Neutrophil (primary cell): Measurements from ENCODE around the gene SOD1.

Experiments used
- H3K27ac ChIP-seq: fragments of 200-600 bp; sonication (generic); 2 replicates; pipeline ENCODE4 v1.5.1; 2016; ENCODE audit warnings: mild to moderate bottlenecking, moderate library complexity
- H3K27me3 ChIP-seq: fragments of 200-600 bp; sonication (generic); 2 replicates; pipeline ENCODE4 v1.6.0; 2016; ENCODE audit warnings: mild to moderate bottlenecking
- H3K36me3 ChIP-seq: fragments of 200-600 bp; sonication (generic); 2 replicates; pipeline ENCODE4 v1.5.1; 2017
- H3K4me1 ChIP-seq, 2 experiments: fragments of 200-600 bp in 1 of 2; sonication (generic) in 1 of 2; 1 replicate in 1 of 2; 2 replicates in 1 of 2; pipeline versions ENCODE4 v1.5.1 to v1.6.1; 2013 to 2016; ENCODE audit warnings: low read depth in 1 of 2, low read length in 1 of 2, mild to moderate bottlenecking in 1 of 2, moderate library complexity in 1 of 2; ENCODE audit not compliant: control insufficient read depth in 1 of 2, insufficient read depth in 1 of 2
- H3K4me3 ChIP-seq, 2 experiments: fragments of 200-600 bp in 1 of 2; sonication (generic) in 1 of 2; 1 replicate in 1 of 2; 2 replicates in 1 of 2; pipeline ENCODE4 v1.5.1; 2013 to 2016; ENCODE audit warnings: low read depth in 1 of 2, low read length in 1 of 2, mild to moderate bottlenecking in 1 of 2, moderate library complexity in 1 of 2
- H3K9me3 ChIP-seq: fragments of 200-600 bp; sonication (generic); 2 replicates; pipeline ENCODE4 v1.5.1; 2016
- TF ChIP-seq, protein P1 (sequence below): fragments of 200-600 bp; sonication (generic); IDR thresholded peaks from 2 replicates; pipeline ENCODE4 v1.5.1; 2016; ENCODE audit warnings: antibody characterized with exemption

The SOD1 gene

GRCh38 chr21:31618696-31619430 lies 40.6 kb upstream of the SOD1 start:
- no peaks in the 10 kb centered on the region for H3K4me1 ChIP-seq
- TF ChIP-seq, protein P1, sequence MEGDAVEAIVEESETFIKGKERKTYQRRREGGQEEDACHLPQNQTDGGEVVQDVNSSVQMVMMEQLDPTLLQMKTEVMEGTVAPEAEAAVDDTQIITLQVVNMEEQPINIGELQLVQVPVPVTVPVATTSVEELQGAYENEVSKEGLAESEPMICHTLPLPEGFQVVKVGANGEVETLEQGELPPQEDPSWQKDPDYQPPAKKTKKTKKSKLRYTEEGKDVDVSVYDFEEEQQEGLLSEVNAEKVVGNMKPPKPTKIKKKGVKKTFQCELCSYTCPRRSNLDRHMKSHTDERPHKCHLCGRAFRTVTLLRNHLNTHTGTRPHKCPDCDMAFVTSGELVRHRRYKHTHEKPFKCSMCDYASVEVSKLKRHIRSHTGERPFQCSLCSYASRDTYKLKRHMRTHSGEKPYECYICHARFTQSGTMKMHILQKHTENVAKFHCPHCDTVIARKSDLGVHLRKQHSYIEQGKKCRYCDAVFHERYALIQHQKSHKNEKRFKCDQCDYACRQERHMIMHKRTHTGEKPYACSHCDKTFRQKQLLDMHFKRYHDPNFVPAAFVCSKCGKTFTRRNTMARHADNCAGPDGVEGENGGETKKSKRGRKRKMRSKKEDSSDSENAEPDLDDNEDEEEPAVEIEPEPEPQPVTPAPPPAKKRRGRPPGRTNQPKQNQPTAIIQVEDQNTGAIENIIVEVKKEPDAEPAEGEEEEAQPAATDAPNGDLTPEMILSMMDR: no peak

DNA sequence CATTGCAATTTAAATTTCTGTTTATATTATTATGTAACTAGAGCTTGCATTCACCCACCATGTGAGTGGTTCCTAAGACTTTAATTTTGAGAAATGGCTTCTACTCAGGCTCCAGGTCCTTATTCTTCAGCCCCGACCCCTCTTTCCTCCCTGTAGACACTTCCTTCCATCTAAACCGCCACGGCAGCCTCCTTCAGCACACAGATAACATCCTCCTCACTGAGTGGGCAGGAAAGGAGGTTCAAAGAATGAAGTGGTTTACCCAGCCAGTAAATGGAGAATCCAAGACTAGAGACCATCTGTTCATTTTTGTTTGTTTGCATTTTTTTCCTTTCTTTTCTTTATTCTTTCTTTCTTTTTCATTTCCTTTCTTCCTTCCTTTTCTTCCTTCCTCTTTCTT lies 37.1 kb upstream of the SOD1 start:
- Histone ChIP-seq H3K36me3 (no peaks in the 10 kb centered on the region), H3K4me1 (no peaks in the 10 kb centered on the region), H3K27me3 (no peaks in the 10 kb centered on the region), H3K9me3 (no peaks in the 10 kb centered on the region), H3K4me3 (no peak overlapping the region), H3K27ac (no peak overlapping the region)
- TF ChIP-seq, protein P1: no peak

More at GRCh38 chr21:31618696-31619430, 40.6 kb upstream of the SOD1 start:
- Histone ChIP-seq H3K4me3 (no peak overlapping the region), H3K9me3 (no peaks in the 10 kb centered on the region), H3K27me3 (no peaks in the 10 kb centered on the region), H3K27ac (no peak overlapping the region), H3K36me3 (no peaks in the 10 kb centered on the region)

- Histone ChIP-seq H3K4me3 (no peak overlapping the region), H3K27ac (no peak overlapping the region), H3K36me3 (no peaks in the 10 kb centered on the region), H3K4me1 (no peaks in the 10 kb centered on the region), H3K27me3 (no peaks in the 10 kb centered on the region), H3K9me3 (no peaks in the 10 kb centered on the region)
- TF ChIP-seq, protein P1: no peak
These were observed 35.8 kb upstream of the SOD1 start for GRCh38 chr21:31623664-31624063.

- H3K4me3 ChIP-seq: no peak overlapping the region
- H3K27me3 ChIP-seq: no peaks in the 10 kb centered on the region
- no peak overlapping the region for H3K27ac ChIP-seq
- no peaks in the 10 kb centered on the region for H3K4me1 ChIP-seq
- TF ChIP-seq, protein P1: no peak
- H3K9me3 ChIP-seq: no peaks in the 10 kb centered on the region
- H3K36me3 ChIP-seq: no peaks in the 10 kb centered on the region
These were observed 35.3 kb upstream of the SOD1 start for GRCh38 chr21:31624181-31624580.

- H3K9me3 ChIP-seq: no peaks in the 10 kb centered on the region
- TF ChIP-seq, protein P1: no peak
- H3K36me3 ChIP-seq: no peaks in the 10 kb centered on the region
- H3K27ac ChIP-seq: no peak overlapping the region
- no peaks in the 10 kb centered on the region for H3K4me1 ChIP-seq
- no peaks in the 10 kb centered on the region for H3K27me3 ChIP-seq
- no peak overlapping the region for H3K4me3 ChIP-seq
These were observed 34.5 kb upstream of the SOD1 start for GRCh38 chr21:31624961-31625491.
